Stomach (tissue), 9 donors: ENCODE measurements around the gene DNAH1. TPM values are rescaled to one million over a fixed set of nuclear protein-coding genes. Genes with fewer than 3 reads are reported as not detected.

ENCODE experiments used
- DNase-seq, 2 donors: peaks; one replicate each; pipeline versions ENCODE4 v3.0.0 to v3.0.0-alpha.2; 2013 to 2019
- H3K27ac ChIP-seq, 5 donors: fragments of 200-600 bp in 4 of 5; sonication (generic) in 4 of 5; one replicate each; pipeline ENCODE4 v1.5.1; 2013 to 2019; ENCODE audit warnings: mild to moderate bottlenecking in 1 of 5, moderate library complexity in 1 of 5
- H3K27me3 ChIP-seq, 3 donors: fragments of 200-600 bp; sonication (generic); one replicate each; pipeline ENCODE4 v1.5.1; 2017 to 2019; ENCODE audit warnings: mixed run types in 1 of 3
- H3K36me3 ChIP-seq, 4 donors: fragments of 200-600 bp; sonication (generic); 1 replicate in 3 of 4; 2 replicates in 1 of 4; pipeline ENCODE4 v1.5.1; 2016 to 2019
- H3K4me1 ChIP-seq, 4 donors: fragments of 200-600 bp; sonication (generic); one replicate each; pipeline ENCODE4 v1.5.1; 2016 to 2019
- H3K4me3 ChIP-seq, 4 donors: fragments of 200-600 bp; sonication (generic) in 3 of 4; one replicate each; pipeline ENCODE4 v1.5.1; 2016 to 2019; ENCODE audit warnings: mild to moderate bottlenecking in 1 of 4
- H3K9me3 ChIP-seq, 4 donors: fragments of 200-600 bp; sonication (generic); one replicate each; pipeline ENCODE4 v1.5.1; 2016 to 2019
- EP300 ChIP-seq: sonication (generic); formaldehyde crosslinking; IDR thresholded peaks from one replicate; pipeline ENCODE4 v1.6.1; 2017; ENCODE audit warnings: antibody characterized with exemption
- POLR2A ChIP-seq, 4 donors: fragments of 450-650 bp; IDR thresholded peaks; one replicate each; pipeline ENCODE4 v1.6.1; 2016; ENCODE audit warnings: antibody characterized with exemption in 4 of 4, control low read depth in 2 of 4, mild to moderate bottlenecking in 1 of 4, moderate library complexity in 1 of 4
- POLR2AphosphoS5 ChIP-seq, 3 donors: sonication (generic); formaldehyde crosslinking; IDR thresholded peaks; one replicate each; pipeline ENCODE4 v1.6.1; 2016; ENCODE audit warnings: antibody characterized with exemption in 3 of 3
- WGBS, 5 donors: extraction: QIAGEN DNeasy Blood & Tissue Kit in 3 of 5; methylation state at CpG; one replicate each; pipeline versions ENCODE4 v1.1.5 to v1.1.7; 2013 to 2018; 5-methylcytosine and 5-hydroxymethylcytosine counted together
- intact Hi-C: fragments of 100-400 bp; cut with DNase I; formaldehyde crosslinking; loops from one replicate; pipeline ENCODE4 v1.15.1; 2023; ENCODE audit warnings: low total_unique reads
- polyA plus RNA-seq, 3 donors: library from polyadenylated mRNA; stranded (reverse); fragments of 200-250 nt; gene quantifications; one replicate each; pipeline ENCODE4 v1.2.3, GENCODE V29; 2013
- total RNA-seq, 5 donors: library from RNA; depleted of rRNA; stranded (reverse); fragments of >200 nt; gene quantifications; one replicate each; pipeline versions ENCODE4 v1.1.0 to v1.2.3, GENCODE V29; 2014 to 2016
- TF ChIP-seq, protein P1 (sequence below), 7 experiments: fragments of 450-650 bp in 4 of 7; fragments of 200-600 bp in 3 of 7; sonication (generic) in 3 of 7; IDR thresholded peaks; one replicate each; pipeline ENCODE4 v1.5.1; 2016 to 2019; ENCODE audit warnings: antibody characterized with exemption in 7 of 7, control low read depth in 2 of 7, mild to moderate bottlenecking in 1 of 7
- donor health status: healthy with polysubstance abuse.
- donor health status: Bipolar disorder and iron deficiency.
- donor health status: healthy.

Gene DNAH1
- total and polyA plus RNA-seq, 8 donors, result 1.9 to 57.6 (median 8.2) TPM

GRCh38 chr3:52432691-52433141, 116.6 kb downstream of the DNAH1 start:
- 45 to 71% (median 69%) methylated on average over 4 of the region's 4 CpGs for WGBS, 5 donors
- Histone ChIP-seq H3K4me1 (peaks cover 0 to 26% (median 9%) of the 10 kb centered on the region in 4 donors), H3K36me3 (no peaks in the 10 kb centered on the region), H3K9me3 (no peaks in the 10 kb centered on the region), H3K4me3 (no peak overlapping the region), H3K27me3 (no peaks in the 10 kb centered on the region), H3K27ac (no peak overlapping the region)
- DNase-seq, result no peak
- no peak for TF ChIP-seq EP300
- TF ChIP-seq, protein P1, sequence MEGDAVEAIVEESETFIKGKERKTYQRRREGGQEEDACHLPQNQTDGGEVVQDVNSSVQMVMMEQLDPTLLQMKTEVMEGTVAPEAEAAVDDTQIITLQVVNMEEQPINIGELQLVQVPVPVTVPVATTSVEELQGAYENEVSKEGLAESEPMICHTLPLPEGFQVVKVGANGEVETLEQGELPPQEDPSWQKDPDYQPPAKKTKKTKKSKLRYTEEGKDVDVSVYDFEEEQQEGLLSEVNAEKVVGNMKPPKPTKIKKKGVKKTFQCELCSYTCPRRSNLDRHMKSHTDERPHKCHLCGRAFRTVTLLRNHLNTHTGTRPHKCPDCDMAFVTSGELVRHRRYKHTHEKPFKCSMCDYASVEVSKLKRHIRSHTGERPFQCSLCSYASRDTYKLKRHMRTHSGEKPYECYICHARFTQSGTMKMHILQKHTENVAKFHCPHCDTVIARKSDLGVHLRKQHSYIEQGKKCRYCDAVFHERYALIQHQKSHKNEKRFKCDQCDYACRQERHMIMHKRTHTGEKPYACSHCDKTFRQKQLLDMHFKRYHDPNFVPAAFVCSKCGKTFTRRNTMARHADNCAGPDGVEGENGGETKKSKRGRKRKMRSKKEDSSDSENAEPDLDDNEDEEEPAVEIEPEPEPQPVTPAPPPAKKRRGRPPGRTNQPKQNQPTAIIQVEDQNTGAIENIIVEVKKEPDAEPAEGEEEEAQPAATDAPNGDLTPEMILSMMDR (IDR thresholded peaks at IDR 0.05), result no peak
- no peak for TF ChIP-seq POLR2A (IDR thresholded peaks at IDR 0.05)
- no peak for TF ChIP-seq POLR2AphosphoS5 (IDR thresholded peaks at IDR 0.05)
- intact Hi-C loops, result no loop called here

- Histone ChIP-seq H3K36me3 (no peaks in the 10 kb centered on the region), H3K9me3 (no peaks in the 10 kb centered on the region), H3K27me3 (no peaks in the 10 kb centered on the region), H3K27ac (peak overlapping the region in 2 of 5 donors; percentile 26 to 27), H3K4me3 (no peak overlapping the region), H3K4me1 (peaks cover 0 to 29% (median 15%) of the 10 kb centered on the region in 4 donors)
- DNase-seq, result no peak
- intact Hi-C loops, result no loop called here
- TF ChIP-seq EP300, result no peak
- TF ChIP-seq, protein P1 (IDR thresholded peaks at IDR 0.05), result no peak
- TF ChIP-seq POLR2AphosphoS5 (IDR thresholded peaks at IDR 0.05), result no peak
- WGBS, 5 donors, result 63 to 79% (median 70%) methylated on average over 10 of the region's 10 CpGs
Observed at GRCh38 chr3:52433328-52433995, 117.3 kb downstream of the DNAH1 start.

- TF ChIP-seq, protein P1 (IDR thresholded peaks at IDR 0.05), result no peak
- TF ChIP-seq POLR2AphosphoS5 (IDR thresholded peaks at IDR 0.05) (no peak), POLR2A (IDR thresholded peaks at IDR 0.05) (no peak), EP300 (no peak)
- Histone ChIP-seq H3K4me1 (peaks cover 0 to 23% (median 15%) of the 10 kb centered on the region in 4 donors), H3K27ac (peak overlapping the region in 1 of 5 donors; percentile 8), H3K9me3 (no peaks in the 10 kb centered on the region), H3K4me3 (no peak overlapping the region), H3K27me3 (no peaks in the 10 kb centered on the region), H3K36me3 (no peaks in the 10 kb centered on the region)
- WGBS, 5 donors, result 86 to 96% (median 95%) methylated on average over 6 of the region's 6 CpGs
- DNase-seq, result no peak
- intact Hi-C loops, result no loop called here
Observed at GRCh38 chr3:52433996-52434479, 117.9 kb downstream of the DNAH1 start.

GRCh38 chr3:52434491-52435115, 118.5 kb downstream of the DNAH1 start:
- H3K9me3 ChIP-seq, result no peaks in the 10 kb centered on the region
- H3K4me3 ChIP-seq, result no peak overlapping the region
- H3K27ac ChIP-seq, result peak overlapping the region in 1 of 5 donors; percentile 8
- intact Hi-C loops, result no loop called here
- WGBS, 5 donors, result 88 to 94% (median 91%) methylated on average over 7 to 9 of the region's 9 CpGs
- no peak for DNase-seq
- peaks cover 0 to 23% (median 15%) of the 10 kb centered on the region in 4 donors for H3K4me1 ChIP-seq
- H3K36me3 ChIP-seq, result no peaks in the 10 kb centered on the region
- H3K27me3 ChIP-seq, result no peaks in the 10 kb centered on the region
- TF ChIP-seq POLR2AphosphoS5 (IDR thresholded peaks at IDR 0.05) (no peak), POLR2A (IDR thresholded peaks at IDR 0.05) (no peak), EP300 (no peak)
- TF ChIP-seq, protein P1 (IDR thresholded peaks at IDR 0.05), result no peak
